ENCODE data around the gene CCRL2. TPM values are rescaled to one million over a fixed set of nuclear protein-coding genes. Genes with fewer than 3 reads are reported as not detected.
A peak's percentile ranks its signal among the peaks of the same experiment; 100 is the strongest.

The CCRL2 gene
- total and polyA plus RNA-seq, 9 of the 15 experiments (the other 6 are each of a cell fraction or from before 2014, with no cell fraction given), result 3.4 to 5.7 (median 4.0) TPM

GRCh38 chr3:46399557-46399956 is 7.5 kb upstream of the CCRL2 start:
- 0% methylated on average over 2 of the region's 2 CpGs for WGBS (ENCODE audit: insufficient coverage, low coverage, missing lambda C conversion rate)
- H3K9ac ChIP-seq (ENCODE audit: insufficient read depth in 1 of 2, low read depth in 2 of 2, low read length in 2 of 2), result no peak overlapping the region
- peaks cover 0 to 11% of the 10 kb centered on the region in 2 experiments; a peak in 2 of 5 replicates for H3K27me3 ChIP-seq (ENCODE audit: control insufficient read depth in 2 of 2, insufficient read depth in 2 of 2, low read length in 2 of 2)
- peak overlapping the region; percentile 13; the same call in 1 of the 3 replicates for H3K27ac ChIP-seq (ENCODE audit: extremely low read depth, low read depth, low read length)
- no peak overlapping the region for H3K4me3 ChIP-seq
- ChIA-PET CTCF (ENCODE audit: low intra/inter-chr PET ratio) (no interaction called here), POLR2A (interaction anchor here (0.7 to 1.7 kb wide), 7 partner anchors 8 to 611 kb away, joined by 3 to 7 read pairs (median 4); partner anchors contain the start of gene CCR2)
- peaks cover 10 to 39% of the 10 kb centered on the region in 2 experiments for H3K4me1 ChIP-seq (replicated peaks in 1 of 2; ENCODE audit: control insufficient read depth in 2 of 2, insufficient read depth in 2 of 2, low read length in 2 of 2)
- H3K9me1 ChIP-seq (ENCODE audit: control insufficient read depth, insufficient read depth, low read length), result no peaks in the 10 kb centered on the region
- FAIRE-seq (no peak), DNase-seq (ENCODE audit: extremely low read depth in 1 of 4, low spot score in 3 of 4) (peak in 1 of 4 experiments; percentile 39), ATAC-seq (peak; percentile 13; the same call in 1 of the 3 replicates)
- H3K4me2 ChIP-seq (ENCODE audit: insufficient read depth, low read length), result peak overlapping the region; percentile 26; the same call in 1 of the 2 replicates
- in situ Hi-C loops (cut with MboI), result no loop called here
- no peaks in the 10 kb centered on the region for H3K9me3 ChIP-seq (replicated peaks; ENCODE audit: control insufficient read depth, insufficient read depth, low read depth, low read length)
- intact Hi-C loops (cut with micrococcal nuclease), result no loop called here
- no peaks in the 10 kb centered on the region for H3K36me3 ChIP-seq (ENCODE audit: control insufficient read depth, insufficient read depth, low read length)
- BruUV-seq (replicated peaks), result no TSS peak
- H4K20me1 ChIP-seq (replicated peaks; ENCODE audit: control insufficient read depth, insufficient read depth, low read length), result no peaks in the 10 kb centered on the region
- H3K79me2 ChIP-seq (ENCODE audit: control insufficient read depth, insufficient read depth, low read length), result no peaks in the 10 kb centered on the region
- no peak overlapping the region for H2AFZ ChIP-seq (ENCODE audit: low read depth, low read length)
- no peak for TF ChIP-seq ZNF830 (CRISPR knock-in tag; IDR thresholded peaks at IDR 0.05)
- TF ChIP-seq STAG1 (CRISPR knock-in tag; IDR thresholded peaks at IDR 0.05; ENCODE audit: borderline replicate concordance), result no peak
- TF ChIP-seq SP1 (CRISPR knock-in tag; IDR thresholded peaks at IDR 0.05), result no peak
- no peak for TF ChIP-seq TSC22D4 (tag; IDR thresholded peaks at IDR 0.05)
- TF ChIP-seq TRIM24 (IDR thresholded peaks at IDR 0.05), result no peak
- no peak for TF ChIP-seq ARID1B (IDR thresholded peaks at IDR 0.05)
- no peak for TF ChIP-seq ZNF143 (CRISPR knock-in tag; IDR thresholded peaks at IDR 0.05)
- TF ChIP-seq PKNOX1 (IDR thresholded peaks at IDR 0.05), result no peak
- TF ChIP-seq KLF10 (CRISPR knock-in tag; IDR thresholded peaks at IDR 0.05), result no peak
- TF ChIP-seq ARID3A (IDR thresholded peaks at IDR 0.05; ENCODE audit: borderline replicate concordance, low read depth, low read length), result no peak
- no peak for TF ChIP-seq KDM2B (CRISPR knock-in tag; IDR thresholded peaks at IDR 0.05)
- TF ChIP-seq NFXL1 (CRISPR knock-in tag; IDR thresholded peaks at IDR 0.05), result no peak
- peak; percentile 31; the same call in 1 of the 2 replicates for TF ChIP-seq ATF7 (IDR thresholded peaks at IDR 0.05)
- no peak for TF ChIP-seq TEAD2 (tag; IDR thresholded peaks at IDR 0.05)
- no peak for TF ChIP-seq ZNF586 (CRISPR knock-in tag; conservative IDR thresholded peaks at IDR 0.05)
- TF ChIP-seq ZBTB11 (CRISPR knock-in tag; IDR thresholded peaks at IDR 0.05), result no peak; a peak in 1 of 6 replicates
